Fibroblast of upper back skin (primary cell): ENCODE measurements around the gene KRT35.
"Not testable (repeated sequence)": the region's sequence is repeated elsewhere in the genome, so short reads cannot be mapped to it uniquely, and the experiment has no call there.

Experiments used
- DNase-seq: peaks from one replicate; pipeline ENCODE4 v3.0.0-alpha.2; 2013

Gene KRT35

GRCh38 chr17:41452281-41452680, 28.7 kb downstream of the KRT35 start:
- DNase-seq = no peak

- DNase-seq = peak; percentile 68
Observed at GRCh38 chr17:41451154-41451728, 29.7 kb downstream of the KRT35 start.

- no peak for DNase-seq
Observed at GRCh38 chr17:41449008-41449407, 31.9 kb downstream of the KRT35 start.

GRCh38 chr17:41448506-41448905, 32.4 kb downstream of the KRT35 start:
- DNase-seq = no peak

GRCh38 chr17:41446806-41447205, 34.1 kb downstream of the KRT35 start:
- peak; percentile 61 for DNase-seq

GRCh38 chr17:41444640-41445039, 36.3 kb downstream of the KRT35 start:
- DNase-seq = no peak

GRCh38 chr17:41444186-41444585, 36.8 kb downstream of the KRT35 start:
- DNase-seq = peak; percentile 11

GRCh38 chr17:41442739-41443138, 38.2 kb downstream of the KRT35 start:
- peak; percentile 58 for DNase-seq

- DNase-seq = no peak
Observed at GRCh38 chr17:41440531-41441033, 40.4 kb downstream of the KRT35 start, which contains the start of gene KRT38. Gene KRT38, minus strand, starts transcription at chr17:41440983. Its CDS starts 62 bp downstream, at chr17:41440921.

GRCh38 chr17:41439375-41439774, 41.6 kb downstream of the KRT35 start:
- DNase-seq = no peak

- no peak for DNase-seq
Observed at GRCh38 chr17:41437769-41438168, 43.2 kb downstream of the KRT35 start.

- no peak for DNase-seq
Observed at GRCh38 chr17:41437254-41437653, 43.7 kb downstream of the KRT35 start.

GRCh38 chr17:41434415-41434814, 46.5 kb downstream of the KRT35 start:
- DNase-seq = no peak

- no peak for DNase-seq
Observed at GRCh38 chr17:41434005-41434404, 46.9 kb downstream of the KRT35 start.

- no peak for DNase-seq
Observed at GRCh38 chr17:41433586-41433985, 47.4 kb downstream of the KRT35 start.

- DNase-seq = not testable (repeated sequence)
Observed at GRCh38 chr17:41430376-41430775, 50.6 kb downstream of the KRT35 start.

GRCh38 chr17:41429667-41430066, 51.3 kb downstream of the KRT35 start:
- DNase-seq = no peak

GRCh38 chr17:41428591-41429291, 52.2 kb downstream of the KRT35 start:
- peak; percentile 50 for DNase-seq
